BJ (cell line): Measurements from ENCODE around the gene NGLY1. TPM values are rescaled to one million over a fixed set of nuclear protein-coding genes. Genes with fewer than 3 reads are reported as not detected.

Source experiments
- CTCF ChIA-PET: fragments of 350-600 bp; formaldehyde crosslinking; extraction: SDS; loops from one replicate; lab custom pipeline; 2021; ENCODE audit warnings: antibody characterized with exemption, inconsistent platforms; lab: Yijun Ruan, JAX
- POLR2A ChIA-PET: fragments of 300-600 bp; sonication (Branson Sonifier 250); formaldehyde crosslinking; extraction: SDS; loops from one replicate; lab custom pipeline; 2021; ENCODE audit warnings: antibody characterized with exemption; lab: Charles Lee
- DNase-seq: peaks from one replicate; pipeline ENCODE4 v3.0.0-alpha.2; 2011; ENCODE audit warnings: low read depth
- H3K27me3 ChIP-seq: 2 replicates; pipeline ENCODE4 v1.6.0; 2011; ENCODE audit warnings: low read length; ENCODE audit not compliant: control insufficient read depth, insufficient read depth
- H3K36me3 ChIP-seq: 2 replicates; pipeline ENCODE4 v1.5.1; 2011; ENCODE audit warnings: low read length; ENCODE audit not compliant: control insufficient read depth, insufficient read depth
- H3K4me3 ChIP-seq: 2 replicates; pipeline ENCODE4 v1.5.1; 2011; ENCODE audit warnings: low read depth, mild to moderate bottlenecking, control low read depth, low read length
- CTCF ChIP-seq: IDR thresholded peaks from 2 replicates; pipeline ENCODE4 v1.5.1; 2011; ENCODE audit warnings: low read depth, mild to moderate bottlenecking, control low read depth, inconsistent platforms, low read length, moderate library complexity; ENCODE audit not compliant: insufficient read depth
- polyA plus RNA-seq: library from polyadenylated mRNA; depleted of rRNA; stranded (reverse); fragments of >200 nt; gene quantifications from 2 replicates; pipeline ENCODE4 v1.2.3, GENCODE V29; 2011

Gene NGLY1
- polyA plus RNA-seq, 1 experiment: 8.2 TPM

- ChIA-PET POLR2A (no interaction called here), CTCF (no interaction called here)
- Histone ChIP-seq H3K4me3 (no peak overlapping the region), H3K27me3 (no peaks in the 10 kb centered on the region), H3K36me3 (no peaks in the 10 kb centered on the region)
- no peak for TF ChIP-seq CTCF
- DNase-seq: no peak
Observed at GRCh38 chr3:25690768-25691533, 92.3 kb downstream of the NGLY1 start.

- no peak for DNase-seq
- H3K36me3 ChIP-seq: no peaks in the 10 kb centered on the region
- H3K4me3 ChIP-seq: no peak overlapping the region
- CTCF ChIA-PET: interaction anchor here (0.6 to 1.5 kb wide), 4 partner anchors 22 to 57 kb away, joined by 3 to 6 read pairs (median 5); no protein-coding TSS in a partner anchor
- no peak for TF ChIP-seq CTCF
- POLR2A ChIA-PET: no interaction called here
- no peaks in the 10 kb centered on the region for H3K27me3 ChIP-seq
Observed at GRCh38 chr3:25689226-25689625, 94.0 kb downstream of the NGLY1 start.

DNA sequence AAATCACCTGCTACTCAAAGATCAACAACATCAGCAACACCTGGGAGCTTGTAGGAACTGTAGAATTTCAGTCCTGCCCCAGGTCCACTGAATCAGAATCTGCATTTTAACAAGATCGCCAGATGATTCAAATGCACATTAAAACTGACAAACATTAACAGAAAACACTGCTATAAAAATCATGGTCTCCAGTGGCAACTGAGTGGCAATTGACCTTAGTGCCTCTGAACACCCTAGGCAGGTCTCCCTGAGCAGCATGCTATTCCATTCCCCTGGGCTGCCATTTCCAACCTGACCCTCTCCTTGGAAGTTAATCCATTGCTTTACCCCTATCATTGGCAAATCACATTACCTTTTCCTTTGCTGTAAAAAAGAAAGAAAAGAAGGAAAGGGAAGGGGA lies 95.5 kb downstream of the NGLY1 start:
- TF ChIP-seq CTCF: no peak
- Histone ChIP-seq H3K36me3 (no peaks in the 10 kb centered on the region), H3K27me3 (no peaks in the 10 kb centered on the region), H3K4me3 (no peak overlapping the region)
- no peak for DNase-seq
- ChIA-PET CTCF (no interaction called here), POLR2A (no interaction called here)

DNA sequence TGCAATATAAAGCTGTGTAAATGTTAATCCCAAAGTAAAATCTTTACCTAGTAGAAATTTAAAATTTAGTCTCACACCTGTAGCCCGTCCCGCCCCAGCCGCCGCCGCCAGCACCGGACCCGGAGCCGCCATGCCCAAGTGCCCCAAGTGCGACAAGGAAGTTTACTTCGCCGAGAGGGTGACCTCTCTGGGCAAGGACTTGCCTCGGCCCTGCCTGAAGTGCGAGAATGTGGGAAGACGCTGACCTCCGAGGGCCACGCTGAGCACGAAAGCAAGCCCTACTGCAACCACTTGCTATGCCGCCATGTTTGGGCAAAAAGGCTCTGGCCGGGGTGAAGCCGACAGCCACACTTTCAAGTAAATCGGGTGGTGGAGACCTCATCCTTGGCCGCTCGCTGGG lies 96.5 kb downstream of the NGLY1 start:
- no peaks in the 10 kb centered on the region for H3K27me3 ChIP-seq
- POLR2A ChIA-PET: no interaction called here
- no peak for TF ChIP-seq CTCF
- no peaks in the 10 kb centered on the region for H3K36me3 ChIP-seq
- no peak for DNase-seq
- CTCF ChIA-PET: no interaction called here
- H3K4me3 ChIP-seq: no peak overlapping the region

- ChIA-PET POLR2A (no interaction called here), CTCF (interaction anchor here (1.2 kb wide), 1 partner anchor 36 kb away, joined by 3 read pairs; no protein-coding TSS in a partner anchor)
- no peak for DNase-seq
- H3K4me3 ChIP-seq: no peak overlapping the region
- H3K36me3 ChIP-seq: no peaks in the 10 kb centered on the region
- TF ChIP-seq CTCF: no peak
- H3K27me3 ChIP-seq: no peaks in the 10 kb centered on the region
Observed at GRCh38 chr3:25683882-25684281, 99.4 kb downstream of the NGLY1 start.
